Transverse colon (tissue), 4 donors: ENCODE data around the gene WFDC9.

ENCODE experiments used
- EP300 ChIP-seq: sonication (generic); formaldehyde crosslinking; IDR thresholded peaks from one replicate; pipeline ENCODE4 v1.6.1; 2017; ENCODE audit warnings: antibody characterized with exemption, low read depth
- POLR2A ChIP-seq: fragments of 450-650 bp; IDR thresholded peaks from one replicate; pipeline ENCODE4 v1.6.1; 2016; ENCODE audit warnings: antibody characterized with exemption, mild to moderate bottlenecking, moderate library complexity
- POLR2AphosphoS5 ChIP-seq, 3 donors: sonication (generic); formaldehyde crosslinking; IDR thresholded peaks; one replicate each; pipeline ENCODE4 v1.6.1; 2016; ENCODE audit warnings: antibody characterized with exemption in 3 of 3
- TF ChIP-seq, protein P1 (sequence below), 5 experiments: fragments of 200-600 bp in 3 of 5; fragments of 450-650 bp in 2 of 5; sonication (generic) in 3 of 5; IDR thresholded peaks; 1 replicate in 2 of 5; 2 replicates in 3 of 5; pipeline ENCODE4 v1.5.1; 2016 to 2017; ENCODE audit warnings: antibody characterized with exemption in 5 of 5, inconsistent platforms in 3 of 5, mild to moderate bottlenecking in 2 of 5, moderate library complexity in 1 of 5

DNA sequence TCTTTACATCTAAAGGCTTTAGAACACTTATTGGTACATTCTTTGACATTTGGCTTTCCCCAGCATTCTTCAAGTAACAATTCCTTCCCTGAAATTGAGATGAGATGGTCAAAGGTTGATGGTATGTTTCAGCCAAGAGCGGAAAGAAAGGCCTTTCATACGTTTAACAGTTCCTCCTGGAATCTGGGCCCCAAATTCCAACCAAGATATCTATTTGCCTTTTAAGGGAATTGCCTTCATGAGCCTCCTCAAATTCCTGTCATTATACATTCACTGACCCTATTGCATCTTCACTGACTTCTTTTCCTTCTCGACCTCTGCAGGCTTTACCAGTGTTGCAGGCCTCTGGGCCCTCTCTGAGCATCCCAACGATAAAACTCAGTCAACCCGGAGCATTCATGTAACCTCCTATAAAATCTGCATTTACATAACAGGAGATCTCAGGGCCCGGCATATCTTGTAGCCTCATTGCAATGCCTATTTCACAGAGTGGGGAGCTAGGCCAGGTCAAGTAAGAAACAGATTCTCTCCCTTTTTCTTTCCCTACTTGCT lies 18.3 kb upstream of the WFDC9 start:
- TF ChIP-seq, protein P1, sequence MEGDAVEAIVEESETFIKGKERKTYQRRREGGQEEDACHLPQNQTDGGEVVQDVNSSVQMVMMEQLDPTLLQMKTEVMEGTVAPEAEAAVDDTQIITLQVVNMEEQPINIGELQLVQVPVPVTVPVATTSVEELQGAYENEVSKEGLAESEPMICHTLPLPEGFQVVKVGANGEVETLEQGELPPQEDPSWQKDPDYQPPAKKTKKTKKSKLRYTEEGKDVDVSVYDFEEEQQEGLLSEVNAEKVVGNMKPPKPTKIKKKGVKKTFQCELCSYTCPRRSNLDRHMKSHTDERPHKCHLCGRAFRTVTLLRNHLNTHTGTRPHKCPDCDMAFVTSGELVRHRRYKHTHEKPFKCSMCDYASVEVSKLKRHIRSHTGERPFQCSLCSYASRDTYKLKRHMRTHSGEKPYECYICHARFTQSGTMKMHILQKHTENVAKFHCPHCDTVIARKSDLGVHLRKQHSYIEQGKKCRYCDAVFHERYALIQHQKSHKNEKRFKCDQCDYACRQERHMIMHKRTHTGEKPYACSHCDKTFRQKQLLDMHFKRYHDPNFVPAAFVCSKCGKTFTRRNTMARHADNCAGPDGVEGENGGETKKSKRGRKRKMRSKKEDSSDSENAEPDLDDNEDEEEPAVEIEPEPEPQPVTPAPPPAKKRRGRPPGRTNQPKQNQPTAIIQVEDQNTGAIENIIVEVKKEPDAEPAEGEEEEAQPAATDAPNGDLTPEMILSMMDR (IDR thresholded peaks at IDR 0.05), result no peak
- TF ChIP-seq POLR2AphosphoS5 (IDR thresholded peaks at IDR 0.05), result no peak
- no peak for TF ChIP-seq POLR2A
- TF ChIP-seq EP300, result no peak
